Keratinocyte (primary cell): ENCODE measurements around the gene ILDR1. TPM values are rescaled to one million over a fixed set of nuclear protein-coding genes. Genes with fewer than 3 reads are reported as not detected.
A peak's percentile ranks its signal among the peaks of the same experiment; 100 is the strongest.

Experiments
- DNase-seq: peaks from one replicate; pipeline ENCODE4 v3.0.0-alpha.2; 2011; ENCODE audit warnings: low read depth, missing footprints, low spot score
- FAIRE-seq: peaks from 2 replicates; lab custom pipeline; 2011; peaks lifted over from hg19 to GRCh38; lab: Jason Lieb, UNC
- H2AFZ ChIP-seq: 2 replicates; pipeline ENCODE4 v1.6.0; 2012; ENCODE audit warnings: low read length, control low read depth, inconsistent platforms; ENCODE audit not compliant: control insufficient read depth
- H3K27ac ChIP-seq: 2 replicates; pipeline ENCODE4 v1.5.1; 2011; ENCODE audit warnings: low read length; ENCODE audit not compliant: control insufficient read depth, insufficient read depth
- H3K27me3 ChIP-seq: 3 replicates; pipeline ENCODE4 v1.6.0; 2011; ENCODE audit warnings: low read length; ENCODE audit not compliant: control insufficient read depth, insufficient read depth; ENCODE audit errors: extremely low read depth
- H3K36me3 ChIP-seq, 2 experiments: 2 replicates in 1 of 2; 3 replicates in 1 of 2; pipeline ENCODE4 v1.5.1; 2011; ENCODE audit warnings: low read length in 2 of 2, mild to moderate bottlenecking in 1 of 2; ENCODE audit not compliant: control insufficient read depth in 2 of 2, insufficient read depth in 2 of 2; ENCODE audit errors: extremely low read depth in 1 of 2
- H3K4me1 ChIP-seq: 3 replicates; pipeline ENCODE4 v1.5.1; 2011; ENCODE audit warnings: low read length; ENCODE audit not compliant: control insufficient read depth, insufficient read depth; ENCODE audit errors: extremely low read depth
- H3K4me2 ChIP-seq: 3 replicates; pipeline ENCODE4 v1.6.0; 2011; ENCODE audit warnings: low read depth, low read length; ENCODE audit not compliant: control insufficient read depth, insufficient read depth; ENCODE audit errors: extremely low read depth
- H3K4me3 ChIP-seq, 3 experiments: fragments of 200-600 bp in 1 of 3; sonication (generic) in 1 of 3; 2 replicates in 2 of 3; 3 replicates in 1 of 3; pipeline ENCODE4 v1.5.1; 2011 to 2016; ENCODE audit warnings: low read length in 3 of 3, mild to moderate bottlenecking in 3 of 3, control low read depth in 2 of 3, inconsistent platforms in 1 of 3, low read depth in 1 of 3, mixed read lengths in 1 of 3, mixed run types in 1 of 3, moderate library complexity in 1 of 3; ENCODE audit not compliant: control insufficient read depth in 2 of 3, insufficient read depth in 2 of 3; ENCODE audit errors: extremely low read depth in 1 of 3
- H3K79me2 ChIP-seq: 2 replicates; pipeline ENCODE4 v1.6.0; 2012; ENCODE audit warnings: low read length; ENCODE audit not compliant: control insufficient read depth, insufficient read depth
- H3K9ac ChIP-seq: 3 replicates; pipeline ENCODE4 v1.6.0; 2011; ENCODE audit warnings: low read length; ENCODE audit not compliant: control insufficient read depth, insufficient read depth; ENCODE audit errors: extremely low read depth
- H3K9me1 ChIP-seq: 3 replicates; pipeline ENCODE4 v1.6.0; 2011; ENCODE audit warnings: low read length; ENCODE audit not compliant: control insufficient read depth, insufficient read depth; ENCODE audit errors: extremely low read depth
- H3K9me3 ChIP-seq: 2 replicates; pipeline ENCODE4 v1.5.1; 2012; ENCODE audit warnings: low read depth, low read length; ENCODE audit not compliant: control insufficient read depth
- H4K20me1 ChIP-seq: 3 replicates; pipeline ENCODE4 v1.6.0; 2011; ENCODE audit warnings: low read length; ENCODE audit not compliant: control insufficient read depth, insufficient read depth; ENCODE audit errors: extremely low read depth
- EZH2 ChIP-seq: IDR thresholded peaks from one replicate; pipeline ENCODE4 v1.6.1; 2012; ENCODE audit warnings: inconsistent platforms, mild to moderate bottlenecking, low read length, moderate library complexity
- dilution Hi-C: fragments of 300-500 bp; cut with MboI; formaldehyde crosslinking; loops from one replicate; pipeline ENCODE4 v1.7.0; 2020; ENCODE audit warnings: low sequenced_read_pairs; ENCODE audit not compliant: extremely low pct_ligation_motif_present
- polyA plus RNA-seq, 5 experiments: library from polyadenylated mRNA; depleted of rRNA in 3 of 5; stranded (reverse) in 3 of 5; stranded (forward) in 1 of 5; unstranded in 1 of 5; fragments of >200 nt; gene quantifications; 1 replicate in 1 of 5; 2 replicates in 3 of 5; 3 replicates in 1 of 5; pipeline versions ENCODE4 v1.2.1 to v1.2.3, GENCODE V29; 2011 to 2012; ENCODE audit warnings: missing spikeins in 2 of 5, low read depth in 1 of 5, low replicate concordance in 1 of 5
- TF ChIP-seq, protein P1 (sequence below), 3 experiments: IDR thresholded peaks in 1 of 3; conservative IDR thresholded peaks in 1 of 3; optimal IDR thresholded peaks in 1 of 3; 2 replicates in 2 of 3; 3 replicates in 1 of 3; pipeline versions ENCODE3 to v1.5.1; 2011; ENCODE audit warnings: low read length in 3 of 3, mild to moderate bottlenecking in 3 of 3, moderate library complexity in 2 of 3, control low read depth in 1 of 3, inconsistent platforms in 1 of 3; ENCODE audit not compliant: insufficient read depth in 2 of 3; ENCODE audit errors: extremely low read depth in 1 of 3

The ILDR1 gene
- polyA plus RNA-seq, 1 donor (not counting 4 experiments of a cell fraction or from before 2014, with no cell fraction given) = 0.09 TPM

DNA sequence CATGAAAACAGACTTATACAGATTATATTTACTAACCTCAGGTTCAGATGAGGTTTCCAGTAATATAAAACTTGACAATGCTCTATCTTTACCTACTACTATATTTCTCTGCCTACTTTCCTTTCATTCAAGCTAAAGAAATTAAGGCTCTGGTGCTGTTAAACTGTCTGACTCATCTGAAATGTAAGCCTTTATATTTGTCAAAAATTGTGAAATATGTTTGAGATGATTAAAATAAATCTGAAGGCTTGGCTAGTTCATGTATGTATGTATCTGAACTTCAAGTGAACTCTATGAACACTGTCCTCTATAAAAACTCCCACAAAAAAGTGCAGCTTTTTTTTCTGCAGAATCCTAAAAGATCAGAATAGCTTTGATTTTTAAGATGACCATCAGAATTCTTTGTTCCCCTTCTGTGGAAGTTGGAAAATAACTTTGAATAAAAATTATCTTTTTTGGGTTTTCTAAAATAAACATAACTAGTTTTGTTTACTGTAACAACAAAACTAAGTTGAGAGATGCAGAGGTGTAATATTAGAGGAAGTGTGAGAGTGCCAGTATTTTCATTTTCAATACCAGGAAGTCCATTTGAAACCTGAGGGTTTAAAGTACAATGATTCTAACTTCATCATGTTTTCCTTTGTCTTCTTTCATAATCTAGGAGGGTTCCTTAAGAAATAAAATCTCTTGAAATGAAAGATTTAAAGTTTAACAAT is 42.2 kb downstream of the ILDR1 start:
- peak overlapping the region; percentile 29 for H3K27ac ChIP-seq
- H2AFZ ChIP-seq = peak overlapping the region; percentile 66
- dilution Hi-C loops = no loop called here
- no peaks in the 10 kb centered on the region for H4K20me1 ChIP-seq
- peak overlapping the region in 1 of 3 experiments; percentile 29 for H3K4me3 ChIP-seq
- H3K36me3 ChIP-seq = no peaks in the 10 kb centered on the region
- H3K79me2 ChIP-seq = no peaks in the 10 kb centered on the region
- peak overlapping the region; percentile 36 for H3K4me2 ChIP-seq
- no peak for TF ChIP-seq EZH2
- TF ChIP-seq, protein P1, sequence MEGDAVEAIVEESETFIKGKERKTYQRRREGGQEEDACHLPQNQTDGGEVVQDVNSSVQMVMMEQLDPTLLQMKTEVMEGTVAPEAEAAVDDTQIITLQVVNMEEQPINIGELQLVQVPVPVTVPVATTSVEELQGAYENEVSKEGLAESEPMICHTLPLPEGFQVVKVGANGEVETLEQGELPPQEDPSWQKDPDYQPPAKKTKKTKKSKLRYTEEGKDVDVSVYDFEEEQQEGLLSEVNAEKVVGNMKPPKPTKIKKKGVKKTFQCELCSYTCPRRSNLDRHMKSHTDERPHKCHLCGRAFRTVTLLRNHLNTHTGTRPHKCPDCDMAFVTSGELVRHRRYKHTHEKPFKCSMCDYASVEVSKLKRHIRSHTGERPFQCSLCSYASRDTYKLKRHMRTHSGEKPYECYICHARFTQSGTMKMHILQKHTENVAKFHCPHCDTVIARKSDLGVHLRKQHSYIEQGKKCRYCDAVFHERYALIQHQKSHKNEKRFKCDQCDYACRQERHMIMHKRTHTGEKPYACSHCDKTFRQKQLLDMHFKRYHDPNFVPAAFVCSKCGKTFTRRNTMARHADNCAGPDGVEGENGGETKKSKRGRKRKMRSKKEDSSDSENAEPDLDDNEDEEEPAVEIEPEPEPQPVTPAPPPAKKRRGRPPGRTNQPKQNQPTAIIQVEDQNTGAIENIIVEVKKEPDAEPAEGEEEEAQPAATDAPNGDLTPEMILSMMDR (optimal IDR thresholded peaks at IDR 0.05 in 1 of 3, IDR thresholded peaks at IDR 0.05 in 1 of 3, conservative IDR thresholded peaks at IDR 0.05 in 1 of 3; ENCODE audit: extremely low read depth in 1 of 3, insufficient read depth in 2 of 3, low read length in 3 of 3) = no peak
- peaks cover 2% of the 10 kb centered on the region for H3K9me1 ChIP-seq
- peaks cover 25% of the 10 kb centered on the region for H3K4me1 ChIP-seq
- no peaks in the 10 kb centered on the region for H3K9me3 ChIP-seq
- FAIRE-seq (peak; percentile 57), DNase-seq (no peak)
- no peaks in the 10 kb centered on the region for H3K27me3 ChIP-seq
- H3K9ac ChIP-seq = peak overlapping the region; percentile 20

DNA sequence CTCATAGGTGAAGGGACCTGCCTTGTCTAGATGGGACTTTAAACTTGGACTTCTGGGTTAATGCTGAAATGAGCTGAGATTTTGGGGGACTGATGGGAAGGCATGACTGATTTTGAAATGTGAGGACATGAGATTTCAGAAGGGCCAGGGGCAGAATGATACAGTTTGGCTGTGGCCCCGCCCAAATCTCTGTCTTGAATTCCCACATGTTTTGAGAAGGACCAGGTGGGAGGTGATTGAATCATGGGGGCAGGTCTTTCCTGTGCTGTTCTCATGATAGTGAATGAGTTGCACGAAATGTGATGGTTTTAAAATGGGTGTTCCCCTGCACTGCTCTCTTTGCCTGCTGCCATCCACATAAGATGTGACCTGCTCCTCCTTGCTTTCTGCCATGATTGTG is 42.8 kb downstream of the ILDR1 start:
- H3K9me1 ChIP-seq = peaks cover 2% of the 10 kb centered on the region
- H3K27me3 ChIP-seq = no peaks in the 10 kb centered on the region
- no peak overlapping the region for H3K4me2 ChIP-seq
- no peaks in the 10 kb centered on the region for H3K9me3 ChIP-seq
- TF ChIP-seq EZH2 = no peak
- TF ChIP-seq, protein P1 (optimal IDR thresholded peaks at IDR 0.05 in 1 of 3, IDR thresholded peaks at IDR 0.05 in 1 of 3, conservative IDR thresholded peaks at IDR 0.05 in 1 of 3; ENCODE audit: extremely low read depth in 1 of 3, insufficient read depth in 2 of 3, low read length in 3 of 3) = no peak
- dilution Hi-C loops = no loop called here
- peak overlapping the region in 1 of 3 experiments; percentile 29 for H3K4me3 ChIP-seq
- H3K27ac ChIP-seq = peak overlapping the region; percentile 29
- H2AFZ ChIP-seq = peak overlapping the region; percentile 39
- FAIRE-seq = no peak
- peak overlapping the region; percentile 20 for H3K9ac ChIP-seq
- no peaks in the 10 kb centered on the region for H3K79me2 ChIP-seq
- peaks cover 31% of the 10 kb centered on the region for H3K4me1 ChIP-seq
- no peaks in the 10 kb centered on the region for H4K20me1 ChIP-seq
- no peak for DNase-seq
- H3K36me3 ChIP-seq = no peaks in the 10 kb centered on the region
